Liver (tissue), 9 donors: ENCODE measurements around the gene CCDC172. TPM values are rescaled to one million over a fixed set of nuclear protein-coding genes. Genes with fewer than 3 reads are reported as not detected.

ENCODE experiments used
- DNase-seq: peaks from one replicate; pipeline ENCODE4 v3.0.0-alpha.2; 2017; ENCODE audit warnings: low spot score
- H3K27ac ChIP-seq, 2 donors: one replicate each; pipeline ENCODE4 v1.7.0; 2013; ENCODE audit warnings: inconsistent platforms in 2 of 2, low read length in 2 of 2, control low read depth in 1 of 2, low read depth in 1 of 2, mild to moderate bottlenecking in 1 of 2
- H3K27me3 ChIP-seq, 4 donors: one replicate each; pipeline versions ENCODE4 v1.6.1 to v1.7.0; 2013; ENCODE audit warnings: low read length in 3 of 4, inconsistent platforms in 1 of 4, mild to moderate bottlenecking in 1 of 4, moderate library complexity in 1 of 4; ENCODE audit not compliant: control insufficient read depth in 4 of 4, insufficient read depth in 4 of 4
- H3K36me3 ChIP-seq, 4 donors: one replicate each; pipeline versions ENCODE4 v1.6.1 to v1.7.0; 2013; ENCODE audit warnings: low read length in 3 of 4, mild to moderate bottlenecking in 3 of 4, low read depth in 1 of 4, moderate library complexity in 1 of 4; ENCODE audit not compliant: control insufficient read depth in 4 of 4, insufficient read depth in 3 of 4
- H3K4me1 ChIP-seq, 4 donors: one replicate each; pipeline versions ENCODE4 v1.6.1 to v1.7.0; 2013; ENCODE audit warnings: low read length in 3 of 4, mild to moderate bottlenecking in 3 of 4, moderate library complexity in 1 of 4; ENCODE audit not compliant: control insufficient read depth in 4 of 4, insufficient read depth in 4 of 4
- H3K4me3 ChIP-seq, 3 donors: one replicate each; pipeline versions ENCODE4 v1.6.1 to v1.7.0; 2013; ENCODE audit warnings: low read length in 3 of 3, control low read depth in 1 of 3, low read depth in 1 of 3, mild to moderate bottlenecking in 1 of 3
- H3K9ac ChIP-seq, 2 donors: one replicate each; pipeline ENCODE4 v1.7.0; 2013; ENCODE audit warnings: low read length in 2 of 2, mild to moderate bottlenecking in 2 of 2, moderate library complexity in 2 of 2, control low read depth in 1 of 2, low read depth in 1 of 2
- H3K9me3 ChIP-seq, 4 donors: one replicate each; pipeline versions ENCODE4 v1.6.1 to v1.7.0; 2013; ENCODE audit warnings: low read length in 3 of 4; ENCODE audit not compliant: control insufficient read depth in 4 of 4
- ATF3 ChIP-seq: IDR thresholded peaks from 2 replicates; pipeline ENCODE4 v1.6.1; 2016; ENCODE audit warnings: antibody characterized with exemption
- EGR1 ChIP-seq, 2 donors: IDR thresholded peaks; 2 replicates each; pipeline ENCODE4 v1.6.1; 2016 to 2018; ENCODE audit warnings: antibody characterized with exemption in 2 of 2, low read depth in 2 of 2
- FOXA1 ChIP-seq: IDR thresholded peaks from 2 replicates; pipeline ENCODE4 v1.6.1; 2016; ENCODE audit warnings: antibody characterized with exemption
- FOXA2 ChIP-seq: IDR thresholded peaks from 2 replicates; pipeline ENCODE4 v1.6.1; 2016; ENCODE audit warnings: antibody characterized with exemption
- GABPA ChIP-seq, 2 donors: IDR thresholded peaks in 1 of 2; conservative IDR thresholded peaks in 1 of 2; 2 replicates each; pipeline ENCODE4 v1.6.1; 2016; ENCODE audit warnings: antibody characterized with exemption in 2 of 2, mild to moderate bottlenecking in 1 of 2, moderate library complexity in 1 of 2
- HNF4A ChIP-seq, 2 donors: conservative IDR thresholded peaks; 2 replicates each; pipeline ENCODE4 v1.6.1; 2016; ENCODE audit warnings: antibody characterized with exemption in 2 of 2, mild to moderate bottlenecking in 2 of 2
- HNF4G ChIP-seq: IDR thresholded peaks from 2 replicates; pipeline ENCODE4 v1.6.1; 2016; ENCODE audit warnings: antibody characterized with exemption
- JUND ChIP-seq, 2 donors: IDR thresholded peaks; 2 replicates each; pipeline ENCODE4 v1.6.1; 2016; ENCODE audit warnings: antibody characterized with exemption in 2 of 2
- MAX ChIP-seq: IDR thresholded peaks from 2 replicates; pipeline ENCODE4 v1.6.1; 2016; ENCODE audit warnings: antibody characterized with exemption
- NR2F2 ChIP-seq: IDR thresholded peaks from 2 replicates; pipeline ENCODE4 v1.6.1; 2016; ENCODE audit warnings: antibody characterized with exemption
- RAD21 ChIP-seq, 2 donors: IDR thresholded peaks; 2 replicates each; pipeline ENCODE4 v1.6.1; 2016; ENCODE audit warnings: antibody characterized with exemption in 2 of 2, mild to moderate bottlenecking in 2 of 2
- RXRA ChIP-seq, 2 donors: IDR thresholded peaks; 2 replicates each; pipeline ENCODE4 v1.6.1; 2017 to 2018; ENCODE audit warnings: antibody characterized with exemption in 2 of 2, mild to moderate bottlenecking in 1 of 2
- SP1 ChIP-seq: IDR thresholded peaks from 2 replicates; pipeline ENCODE4 v1.6.1; 2018; ENCODE audit warnings: antibody characterized with exemption, mild to moderate bottlenecking
- TAF1 ChIP-seq: conservative IDR thresholded peaks from 2 replicates; pipeline ENCODE4 v1.6.1; 2016; ENCODE audit warnings: antibody characterized with exemption, mild to moderate bottlenecking
- YY1 ChIP-seq: IDR thresholded peaks from 2 replicates; pipeline ENCODE4 v1.6.1; 2016; ENCODE audit warnings: antibody characterized with exemption, mild to moderate bottlenecking
- WGBS: extraction: QIAGEN DNeasy Blood & Tissue Kit; methylation state at CpG from one replicate; pipeline ENCODE4 v1.1.7; 2013; 5-methylcytosine and 5-hydroxymethylcytosine counted together
- polyA plus RNA-seq, 2 donors: library from polyadenylated mRNA; stranded (reverse) in 1 of 2; unstranded in 1 of 2; fragments of 200-250 nt in 1 of 2; fragments of >200 nt in 1 of 2; fragmentation: Nextera tagmentation in 1 of 2; extraction: Ambion mirVana in 1 of 2; gene quantifications; one replicate each; pipeline versions ENCODE4 v1.2.1 to v1.2.3, GENCODE V29; 2013 to 2015
- total RNA-seq, 2 donors: library from RNA; depleted of rRNA; stranded (reverse); fragments of >200 nt; gene quantifications; one replicate each; pipeline ENCODE4 v1.2.3, GENCODE V29; 2014
- TF ChIP-seq, protein P1 (sequence below): fragments of 150-350 bp; IDR thresholded peaks from 2 replicates; pipeline ENCODE4 v1.5.1; 2017; ENCODE audit warnings: improper control_type of control experiment, low read depth, low read length; ENCODE audit not compliant: missing input control
- TF ChIP-seq, protein P2 (sequence below): IDR thresholded peaks from 2 replicates; pipeline ENCODE4 v1.6.1; 2016; ENCODE audit warnings: antibody characterized with exemption, mild to moderate bottlenecking
- donor health status: healthy.
- donor health status: healthy.
- donor health status: healthy.
- donor health status: healthy.
- donor health status: healthy.

Gene CCDC172
- total and polyA plus RNA-seq, 4 donors: not detected

- 41% methylated on average over 2 of the region's 2 CpGs for WGBS
- no peak for DNase-seq
- H3K4me1 ChIP-seq: no peaks in the 10 kb centered on the region
- H3K9me3 ChIP-seq: no peaks in the 10 kb centered on the region
- H3K4me3 ChIP-seq: no peak overlapping the region
- peaks cover 0 to 5% (median 0%) of the 10 kb centered on the region in 4 donors for H3K27me3 ChIP-seq
- no peak overlapping the region for H3K9ac ChIP-seq
- H3K36me3 ChIP-seq: no peaks in the 10 kb centered on the region
- H3K27ac ChIP-seq: no peak overlapping the region
- TF ChIP-seq HNF4A (conservative IDR thresholded peaks at IDR 0.05): peak in 1 of 2 donors; percentile 5
- TF ChIP-seq ATF3: no peak
Observed at GRCh38 chr10:116331815-116332214, 7.6 kb downstream of the CCDC172 start.

- TF ChIP-seq RXRA (IDR thresholded peaks at IDR 0.05): no peak
- TF ChIP-seq, protein P1, sequence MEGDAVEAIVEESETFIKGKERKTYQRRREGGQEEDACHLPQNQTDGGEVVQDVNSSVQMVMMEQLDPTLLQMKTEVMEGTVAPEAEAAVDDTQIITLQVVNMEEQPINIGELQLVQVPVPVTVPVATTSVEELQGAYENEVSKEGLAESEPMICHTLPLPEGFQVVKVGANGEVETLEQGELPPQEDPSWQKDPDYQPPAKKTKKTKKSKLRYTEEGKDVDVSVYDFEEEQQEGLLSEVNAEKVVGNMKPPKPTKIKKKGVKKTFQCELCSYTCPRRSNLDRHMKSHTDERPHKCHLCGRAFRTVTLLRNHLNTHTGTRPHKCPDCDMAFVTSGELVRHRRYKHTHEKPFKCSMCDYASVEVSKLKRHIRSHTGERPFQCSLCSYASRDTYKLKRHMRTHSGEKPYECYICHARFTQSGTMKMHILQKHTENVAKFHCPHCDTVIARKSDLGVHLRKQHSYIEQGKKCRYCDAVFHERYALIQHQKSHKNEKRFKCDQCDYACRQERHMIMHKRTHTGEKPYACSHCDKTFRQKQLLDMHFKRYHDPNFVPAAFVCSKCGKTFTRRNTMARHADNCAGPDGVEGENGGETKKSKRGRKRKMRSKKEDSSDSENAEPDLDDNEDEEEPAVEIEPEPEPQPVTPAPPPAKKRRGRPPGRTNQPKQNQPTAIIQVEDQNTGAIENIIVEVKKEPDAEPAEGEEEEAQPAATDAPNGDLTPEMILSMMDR: no peak
- TF ChIP-seq RAD21 (IDR thresholded peaks at IDR 0.05): no peak
- TF ChIP-seq FOXA1: no peak
- no peak for TF ChIP-seq NR2F2
- no peak for TF ChIP-seq FOXA2
- no peak for TF ChIP-seq HNF4A (conservative IDR thresholded peaks at IDR 0.05)
- no peak for TF ChIP-seq ATF3
- TF ChIP-seq TAF1: no peak
- TF ChIP-seq SP1: no peak
- no peak for TF ChIP-seq EGR1 (IDR thresholded peaks at IDR 0.05; ENCODE audit: low read depth in 2 of 2)
- TF ChIP-seq, protein P2, sequence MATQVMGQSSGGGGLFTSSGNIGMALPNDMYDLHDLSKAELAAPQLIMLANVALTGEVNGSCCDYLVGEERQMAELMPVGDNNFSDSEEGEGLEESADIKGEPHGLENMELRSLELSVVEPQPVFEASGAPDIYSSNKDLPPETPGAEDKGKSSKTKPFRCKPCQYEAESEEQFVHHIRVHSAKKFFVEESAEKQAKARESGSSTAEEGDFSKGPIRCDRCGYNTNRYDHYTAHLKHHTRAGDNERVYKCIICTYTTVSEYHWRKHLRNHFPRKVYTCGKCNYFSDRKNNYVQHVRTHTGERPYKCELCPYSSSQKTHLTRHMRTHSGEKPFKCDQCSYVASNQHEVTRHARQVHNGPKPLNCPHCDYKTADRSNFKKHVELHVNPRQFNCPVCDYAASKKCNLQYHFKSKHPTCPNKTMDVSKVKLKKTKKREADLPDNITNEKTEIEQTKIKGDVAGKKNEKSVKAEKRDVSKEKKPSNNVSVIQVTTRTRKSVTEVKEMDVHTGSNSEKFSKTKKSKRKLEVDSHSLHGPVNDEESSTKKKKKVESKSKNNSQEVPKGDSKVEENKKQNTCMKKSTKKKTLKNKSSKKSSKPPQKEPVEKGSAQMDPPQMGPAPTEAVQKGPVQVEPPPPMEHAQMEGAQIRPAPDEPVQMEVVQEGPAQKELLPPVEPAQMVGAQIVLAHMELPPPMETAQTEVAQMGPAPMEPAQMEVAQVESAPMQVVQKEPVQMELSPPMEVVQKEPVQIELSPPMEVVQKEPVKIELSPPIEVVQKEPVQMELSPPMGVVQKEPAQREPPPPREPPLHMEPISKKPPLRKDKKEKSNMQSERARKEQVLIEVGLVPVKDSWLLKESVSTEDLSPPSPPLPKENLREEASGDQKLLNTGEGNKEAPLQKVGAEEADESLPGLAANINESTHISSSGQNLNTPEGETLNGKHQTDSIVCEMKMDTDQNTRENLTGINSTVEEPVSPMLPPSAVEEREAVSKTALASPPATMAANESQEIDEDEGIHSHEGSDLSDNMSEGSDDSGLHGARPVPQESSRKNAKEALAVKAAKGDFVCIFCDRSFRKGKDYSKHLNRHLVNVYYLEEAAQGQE: no peak
- TF ChIP-seq GABPA (IDR thresholded peaks at IDR 0.05 in 1 of 2, conservative IDR thresholded peaks at IDR 0.05 in 1 of 2): no peak
- TF ChIP-seq MAX: no peak
- TF ChIP-seq HNF4G: no peak
- no peak for TF ChIP-seq YY1
- no peak for TF ChIP-seq JUND (IDR thresholded peaks at IDR 0.05)
- H3K36me3 ChIP-seq: no peaks in the 10 kb centered on the region
- no peaks in the 10 kb centered on the region for H3K4me1 ChIP-seq
- no peak for DNase-seq
- H3K9me3 ChIP-seq: no peaks in the 10 kb centered on the region
- no peak overlapping the region for H3K9ac ChIP-seq
- H3K27me3 ChIP-seq: peaks cover 0 to 5% (median 0%) of the 10 kb centered on the region in 4 donors
- no peak overlapping the region for H3K4me3 ChIP-seq
- 91% methylated on average over 2 of the region's 2 CpGs for WGBS
- no peak overlapping the region for H3K27ac ChIP-seq
Observed at GRCh38 chr10:116336866-116337265, 12.6 kb downstream of the CCDC172 start.
